PC-3 (cell line): ENCODE data around the gene SH3RF3. TPM values are rescaled to one million over a fixed set of nuclear protein-coding genes. Genes with fewer than 3 reads are reported as not detected.

Experiments used
- ATAC-seq: fragments of 200-7000 bp; cut with Tn5 transposase; 2 replicates; pipeline ENCODE4 v1.9.1; 2020; ENCODE audit warnings: mild to moderate bottlenecking, moderate library complexity
- BruUV-seq: library from RNA; stranded (reverse); fragments of 400-500 nt; replicated peaks from 2 replicates; lab custom pipeline; 2021; lab: Mats Ljungman, UMichigan
- CTCF ChIA-PET: fragments of 300-600 bp; sonication (Branson Sonifier 250); formaldehyde crosslinking; loops from one replicate; lab custom pipeline; 2022; ENCODE audit warnings: antibody characterized with exemption; lab: Charles Lee
- POLR2A ChIA-PET: fragments of 300-600 bp; sonication (Branson Sonifier 250); formaldehyde crosslinking; loops from one replicate; lab custom pipeline; 2022; ENCODE audit warnings: antibody characterized with exemption; ENCODE audit not compliant: unreplicated experiment; lab: Charles Lee
- DNase-seq: peaks from one replicate; pipeline ENCODE4 v3.0.0-alpha.2; 2015
- H2AFZ ChIP-seq: fragments of 300-600 bp; sonication (generic); 2 replicates; pipeline ENCODE4 v1.6.0; 2016; ENCODE audit warnings: antibody characterized with exemption, low read length
- H3F3A ChIP-seq: fragments of 300-600 bp; sonication (generic); one replicate; pipeline ENCODE4 v1.6.0; 2017; ENCODE audit warnings: antibody characterized with exemption, low read length, control low read depth, mild to moderate bottlenecking; ENCODE audit not compliant: unreplicated experiment
- H3K27ac ChIP-seq: fragments of 300-600 bp; sonication (generic); 2 replicates; pipeline ENCODE4 v1.5.1; 2016; ENCODE audit warnings: mild to moderate bottlenecking, low read length
- H3K27me3 ChIP-seq: fragments of 300-600 bp; sonication (generic); 2 replicates; pipeline ENCODE4 v1.6.1; 2016; ENCODE audit warnings: low read length, mixed read lengths
- H3K36me3 ChIP-seq: fragments of 300-600 bp; sonication (generic); 2 replicates; pipeline ENCODE4 v1.6.1; 2016; ENCODE audit warnings: low read depth, mixed run types, low read length, mixed read lengths
- H3K4me1 ChIP-seq: fragments of 300-600 bp; sonication (generic); 2 replicates; pipeline ENCODE4 v1.5.1; 2016; ENCODE audit warnings: low read length; ENCODE audit not compliant: insufficient read depth
- H3K4me2 ChIP-seq: fragments of 300-600 bp; sonication (generic); 2 replicates; pipeline ENCODE4 v1.6.0; 2016; ENCODE audit warnings: low read length
- H3K4me3 ChIP-seq: fragments of 300-600 bp; sonication (generic); 2 replicates; pipeline ENCODE4 v1.5.1; 2016; ENCODE audit warnings: mild to moderate bottlenecking, low read length, mixed read lengths
- H3K79me2 ChIP-seq: fragments of 300-600 bp; sonication (generic); 2 replicates; pipeline ENCODE4 v1.6.1; 2017; ENCODE audit warnings: low read length, mixed read lengths
- H3K9ac ChIP-seq: fragments of 300-600 bp; sonication (generic); 2 replicates; pipeline ENCODE4 v1.6.0; 2016; ENCODE audit warnings: mild to moderate bottlenecking, low read length
- H3K9me2 ChIP-seq: fragments of 300-600 bp; sonication (generic); replicated peaks from 2 replicates; pipeline ENCODE4 v1.6.1; 2016; ENCODE audit warnings: mixed run types, low read length, mixed read lengths
- H3K9me3 ChIP-seq: fragments of 300-600 bp; sonication (generic); 2 replicates; pipeline ENCODE4 v1.6.1; 2016; ENCODE audit warnings: low read length, mixed read lengths
- H4K20me1 ChIP-seq: fragments of 300-600 bp; sonication (generic); 2 replicates; pipeline ENCODE4 v1.6.1; 2016; ENCODE audit warnings: low read length, mixed read lengths
- EZH2 ChIP-seq: fragments of 300-600 bp; sonication (generic); IDR thresholded peaks from one replicate; pipeline ENCODE4 v1.6.1; 2017; ENCODE audit warnings: antibody characterized with exemption, mild to moderate bottlenecking, low read length; ENCODE audit not compliant: unreplicated experiment
- EZH2phosphoT487 ChIP-seq: fragments of 300-600 bp; sonication (generic); IDR thresholded peaks from 2 replicates; pipeline ENCODE4 v1.6.1; 2018; ENCODE audit warnings: mild to moderate bottlenecking, antibody characterized with exemption, low read length, borderline replicate concordance
- intact Hi-C: fragments of 100-400 bp; cut with micrococcal nuclease; formaldehyde crosslinking; loops from 2 replicates; pipeline ENCODE4 v1.9.0; 2023
- total RNA-seq: library from RNA; depleted of rRNA; stranded (reverse); fragments of >200 nt; gene quantifications from 2 replicates; pipeline ENCODE4 v1.2.3, GENCODE V29; 2014
- TF ChIP-seq, protein P1 (sequence below): fragments of 300-600 bp; sonication (generic); conservative IDR thresholded peaks from 2 replicates; pipeline ENCODE4 v1.5.1; 2017; ENCODE audit warnings: antibody characterized with exemption, low read depth, mild to moderate bottlenecking, low read length

Gene SH3RF3
- total RNA-seq, 1 experiment from 2014 or later, result 11.7 TPM

GRCh38 chr2:109226128-109226527 lies 97.1 kb downstream of the SH3RF3 start:
- Histone ChIP-seq H2AFZ (no peak overlapping the region), H3K9ac (no peak overlapping the region), H3K27ac (no peak overlapping the region), H3F3A (no peaks in the 10 kb centered on the region), H3K36me3 (no peaks in the 10 kb centered on the region), H3K4me3 (no peak overlapping the region), H3K4me2 (no peak overlapping the region), H4K20me1 (no peaks in the 10 kb centered on the region), H3K9me3 (no peaks in the 10 kb centered on the region), H3K9me2 (no peaks in the 10 kb centered on the region), H3K27me3 (no peaks in the 10 kb centered on the region), H3K4me1 (peaks cover 15% of the 10 kb centered on the region), H3K79me2 (peaks cover 48% of the 10 kb centered on the region)
- ATAC-seq (peak; percentile 20), DNase-seq (no peak)
- ChIA-PET CTCF (no interaction called here), POLR2A (interaction anchor here (0.7 kb wide), 1 partner anchor 90 kb away, joined by 3 read pairs; no protein-coding TSS in a partner anchor)
- no TSS peak for BruUV-seq
- TF ChIP-seq, protein P1, sequence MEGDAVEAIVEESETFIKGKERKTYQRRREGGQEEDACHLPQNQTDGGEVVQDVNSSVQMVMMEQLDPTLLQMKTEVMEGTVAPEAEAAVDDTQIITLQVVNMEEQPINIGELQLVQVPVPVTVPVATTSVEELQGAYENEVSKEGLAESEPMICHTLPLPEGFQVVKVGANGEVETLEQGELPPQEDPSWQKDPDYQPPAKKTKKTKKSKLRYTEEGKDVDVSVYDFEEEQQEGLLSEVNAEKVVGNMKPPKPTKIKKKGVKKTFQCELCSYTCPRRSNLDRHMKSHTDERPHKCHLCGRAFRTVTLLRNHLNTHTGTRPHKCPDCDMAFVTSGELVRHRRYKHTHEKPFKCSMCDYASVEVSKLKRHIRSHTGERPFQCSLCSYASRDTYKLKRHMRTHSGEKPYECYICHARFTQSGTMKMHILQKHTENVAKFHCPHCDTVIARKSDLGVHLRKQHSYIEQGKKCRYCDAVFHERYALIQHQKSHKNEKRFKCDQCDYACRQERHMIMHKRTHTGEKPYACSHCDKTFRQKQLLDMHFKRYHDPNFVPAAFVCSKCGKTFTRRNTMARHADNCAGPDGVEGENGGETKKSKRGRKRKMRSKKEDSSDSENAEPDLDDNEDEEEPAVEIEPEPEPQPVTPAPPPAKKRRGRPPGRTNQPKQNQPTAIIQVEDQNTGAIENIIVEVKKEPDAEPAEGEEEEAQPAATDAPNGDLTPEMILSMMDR, result no peak
- TF ChIP-seq EZH2, result no peak
- no peak for TF ChIP-seq EZH2phosphoT487
- intact Hi-C loops, result no loop called here

DNA sequence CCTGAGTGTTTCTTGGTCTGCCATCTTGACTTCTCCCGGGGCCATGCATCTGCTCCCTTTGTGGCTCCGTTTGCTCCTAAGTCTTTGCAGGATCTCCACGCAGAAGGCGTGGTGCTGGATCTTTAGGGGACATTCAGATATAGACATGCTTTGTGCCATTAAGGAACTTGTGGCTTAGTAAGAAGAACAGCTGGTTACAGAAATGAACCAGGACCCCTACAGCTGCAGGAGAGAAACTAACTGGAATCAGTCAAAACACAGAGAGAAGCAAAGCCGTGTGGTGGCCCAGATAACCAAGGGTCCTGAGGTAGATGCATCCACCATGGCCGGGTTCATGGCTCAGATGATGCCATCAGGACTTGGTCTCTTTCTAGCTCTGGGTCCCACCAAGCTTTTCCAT lies 97.6 kb downstream of the SH3RF3 start:
- no peaks in the 10 kb centered on the region for H4K20me1 ChIP-seq
- no peak for ATAC-seq

More for the DNA sequence above, 97.6 kb downstream of the SH3RF3 start:
- no peak overlapping the region for H2AFZ ChIP-seq
- H3K9me2 ChIP-seq, result no peaks in the 10 kb centered on the region
- peaks cover 48% of the 10 kb centered on the region for H3K79me2 ChIP-seq
- no peaks in the 10 kb centered on the region for H3K36me3 ChIP-seq
- H3F3A ChIP-seq, result no peaks in the 10 kb centered on the region
- TF ChIP-seq EZH2phosphoT487 (no peak), EZH2 (no peak)
- TF ChIP-seq, protein P1, result no peak
- no TSS peak for BruUV-seq
- H3K27me3 ChIP-seq, result no peaks in the 10 kb centered on the region
- ChIA-PET POLR2A (interaction anchor here (0.7 kb wide), 1 partner anchor 90 kb away, joined by 3 read pairs; no protein-coding TSS in a partner anchor), CTCF (no interaction called here)
- H3K9ac ChIP-seq, result no peak overlapping the region
- no peaks in the 10 kb centered on the region for H3K9me3 ChIP-seq
- DNase-seq, result no peak
- peaks cover 10% of the 10 kb centered on the region; the same call in 1 of the 2 replicates for H3K4me1 ChIP-seq
- H3K4me3 ChIP-seq, result no peak overlapping the region
- no peak overlapping the region for H3K4me2 ChIP-seq
- intact Hi-C loops, result no loop called here
- H3K27ac ChIP-seq, result no peak overlapping the region
